Measurements from ENCODE around the gene CACNG4.

DNA sequence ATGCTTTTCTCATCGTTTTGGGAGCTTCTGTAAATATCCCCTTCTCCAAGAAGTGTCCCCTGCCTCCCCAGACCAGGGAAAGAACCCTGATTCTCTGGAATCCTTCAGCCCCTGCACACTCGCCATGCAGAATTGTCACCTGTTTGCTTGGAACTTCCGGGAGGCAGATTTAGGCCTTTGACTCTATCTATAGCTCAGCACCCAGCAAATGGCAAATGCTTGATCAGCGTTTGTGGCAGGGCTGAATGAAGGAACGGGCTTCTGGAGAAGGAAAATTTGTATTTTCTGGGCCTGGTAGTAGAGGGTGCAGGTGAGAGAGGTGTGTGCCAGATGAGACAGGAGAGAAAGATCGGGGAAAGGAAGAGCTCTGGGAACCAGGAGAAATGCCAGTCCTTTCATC, 18.3 kb upstream of the CACNG4 start:
- TF ChIP-seq, protein P1, sequence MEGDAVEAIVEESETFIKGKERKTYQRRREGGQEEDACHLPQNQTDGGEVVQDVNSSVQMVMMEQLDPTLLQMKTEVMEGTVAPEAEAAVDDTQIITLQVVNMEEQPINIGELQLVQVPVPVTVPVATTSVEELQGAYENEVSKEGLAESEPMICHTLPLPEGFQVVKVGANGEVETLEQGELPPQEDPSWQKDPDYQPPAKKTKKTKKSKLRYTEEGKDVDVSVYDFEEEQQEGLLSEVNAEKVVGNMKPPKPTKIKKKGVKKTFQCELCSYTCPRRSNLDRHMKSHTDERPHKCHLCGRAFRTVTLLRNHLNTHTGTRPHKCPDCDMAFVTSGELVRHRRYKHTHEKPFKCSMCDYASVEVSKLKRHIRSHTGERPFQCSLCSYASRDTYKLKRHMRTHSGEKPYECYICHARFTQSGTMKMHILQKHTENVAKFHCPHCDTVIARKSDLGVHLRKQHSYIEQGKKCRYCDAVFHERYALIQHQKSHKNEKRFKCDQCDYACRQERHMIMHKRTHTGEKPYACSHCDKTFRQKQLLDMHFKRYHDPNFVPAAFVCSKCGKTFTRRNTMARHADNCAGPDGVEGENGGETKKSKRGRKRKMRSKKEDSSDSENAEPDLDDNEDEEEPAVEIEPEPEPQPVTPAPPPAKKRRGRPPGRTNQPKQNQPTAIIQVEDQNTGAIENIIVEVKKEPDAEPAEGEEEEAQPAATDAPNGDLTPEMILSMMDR (conservative IDR thresholded peaks at IDR 0.05), result no peak
- no peak for TF ChIP-seq ZFX (IDR thresholded peaks at IDR 0.05)

Data from C4-2B (cell line).